Transverse colon (tissue), 4 donors: ENCODE data around the gene TDRD1. TPM values are rescaled to one million over a fixed set of nuclear protein-coding genes. Genes with fewer than 3 reads are reported as not detected.
"Not testable (repeated sequence)": the region's sequence is repeated elsewhere in the genome, so short reads cannot be mapped to it uniquely, and the experiment has no call there.

Experiments
- DNase-seq: peaks from one replicate; pipeline ENCODE4 v3.0.0-alpha.2; 2019
- H3K27ac ChIP-seq, 4 donors: fragments of 200-600 bp; sonication (generic); 2 replicates each; pipeline ENCODE4 v1.5.1; 2016 to 2018; ENCODE audit warnings: inconsistent platforms in 4 of 4
- H3K27me3 ChIP-seq: fragments of 200-600 bp; sonication (generic); 2 replicates; pipeline ENCODE4 v1.5.1; 2017; ENCODE audit warnings: inconsistent platforms
- H3K36me3 ChIP-seq, 4 donors: fragments of 200-600 bp; sonication (generic); 2 replicates each; pipeline ENCODE4 v1.5.1; 2017 to 2019; ENCODE audit warnings: inconsistent platforms in 4 of 4
- H3K4me1 ChIP-seq, 4 donors: fragments of 200-600 bp; sonication (generic); 2 replicates each; pipeline ENCODE4 v1.5.1; 2017 to 2020; ENCODE audit warnings: inconsistent platforms in 4 of 4
- H3K4me3 ChIP-seq, 4 donors: fragments of 200-600 bp; sonication (generic); 1 replicate in 1 of 4; 2 replicates in 3 of 4; pipeline versions ENCODE4 v1.5.1 to v1.6.1; 2017 to 2019; ENCODE audit warnings: inconsistent platforms in 4 of 4
- H3K9me3 ChIP-seq, 2 donors: fragments of 200-600 bp; sonication (generic); 2 replicates each; pipeline ENCODE4 v1.5.1; 2017 to 2019; ENCODE audit warnings: inconsistent platforms in 2 of 2
- EP300 ChIP-seq: sonication (generic); formaldehyde crosslinking; IDR thresholded peaks from one replicate; pipeline ENCODE4 v1.6.1; 2017; ENCODE audit warnings: antibody characterized with exemption, low read depth
- POLR2A ChIP-seq: fragments of 450-650 bp; IDR thresholded peaks from one replicate; pipeline ENCODE4 v1.6.1; 2016; ENCODE audit warnings: antibody characterized with exemption, mild to moderate bottlenecking, moderate library complexity
- POLR2AphosphoS5 ChIP-seq, 3 donors: sonication (generic); formaldehyde crosslinking; IDR thresholded peaks; one replicate each; pipeline ENCODE4 v1.6.1; 2016; ENCODE audit warnings: antibody characterized with exemption in 3 of 3
- WGBS, 2 donors: methylation state at CpG; one replicate each; pipeline ENCODE4 v1.1.5; 2018; ENCODE audit warnings: low coverage in 1 of 2; 5-methylcytosine and 5-hydroxymethylcytosine counted together
- in situ Hi-C, 4 donors: fragments of 200-750 bp; cut with MboI; loops; one replicate each; pipeline versions ENCODE4 v1.15.0 to v1.15.1; 2017; ENCODE audit warnings: low sequenced_read_pairs in 3 of 4, low pct_ligation_motif_present in 1 of 4, low pct_unique_long_range_greater_than_20kb in 1 of 4
- intact Hi-C: fragments of 100-400 bp; cut with DNase I; formaldehyde crosslinking; loops from one replicate; pipeline ENCODE4 v1.15.1; 2023; ENCODE audit warnings: low total_unique reads
- total RNA-seq, 4 donors: library from RNA; depleted of rRNA; stranded (reverse); fragments of >200 nt; gene quantifications; one replicate each; pipeline ENCODE4 v1.1.0, GENCODE V29; 2016
- TF ChIP-seq, protein P1 (sequence below), 5 experiments: fragments of 200-600 bp in 3 of 5; fragments of 450-650 bp in 2 of 5; sonication (generic) in 3 of 5; IDR thresholded peaks; 1 replicate in 2 of 5; 2 replicates in 3 of 5; pipeline ENCODE4 v1.5.1; 2016 to 2017; ENCODE audit warnings: antibody characterized with exemption in 5 of 5, inconsistent platforms in 3 of 5, mild to moderate bottlenecking in 2 of 5, moderate library complexity in 1 of 5

Gene TDRD1
- total RNA-seq, 4 donors from 2014 or later: 0.14 TPM; not detected in 3

DNA sequence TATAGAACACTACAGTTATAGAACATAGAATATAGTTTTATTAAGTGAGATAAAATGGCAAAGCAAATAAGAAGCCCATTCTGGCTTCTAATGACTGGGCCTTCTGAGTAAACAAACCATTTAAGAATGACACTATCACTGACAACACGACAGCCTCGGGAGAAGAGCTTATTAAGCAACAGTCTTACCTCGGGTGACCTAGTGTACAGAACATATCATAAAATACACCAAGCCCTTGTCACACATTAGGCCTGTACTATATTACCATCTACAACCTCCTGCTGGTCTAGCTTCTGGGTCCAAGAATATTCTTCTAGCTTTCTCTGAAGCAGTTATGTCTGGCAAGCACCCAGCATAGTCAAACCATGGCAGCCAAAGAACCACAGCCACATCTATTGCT, 37.1 kb upstream of the TDRD1 start:
- H3K9me3 ChIP-seq: no peaks in the 10 kb centered on the region
- WGBS, 2 donors: 51 to 60% methylated on average over 3 of the region's 3 CpGs
- H3K4me3 ChIP-seq: no peak overlapping the region
- in situ Hi-C loops: no loop called here
- H3K27me3 ChIP-seq: no peaks in the 10 kb centered on the region
- TF ChIP-seq, protein P1, sequence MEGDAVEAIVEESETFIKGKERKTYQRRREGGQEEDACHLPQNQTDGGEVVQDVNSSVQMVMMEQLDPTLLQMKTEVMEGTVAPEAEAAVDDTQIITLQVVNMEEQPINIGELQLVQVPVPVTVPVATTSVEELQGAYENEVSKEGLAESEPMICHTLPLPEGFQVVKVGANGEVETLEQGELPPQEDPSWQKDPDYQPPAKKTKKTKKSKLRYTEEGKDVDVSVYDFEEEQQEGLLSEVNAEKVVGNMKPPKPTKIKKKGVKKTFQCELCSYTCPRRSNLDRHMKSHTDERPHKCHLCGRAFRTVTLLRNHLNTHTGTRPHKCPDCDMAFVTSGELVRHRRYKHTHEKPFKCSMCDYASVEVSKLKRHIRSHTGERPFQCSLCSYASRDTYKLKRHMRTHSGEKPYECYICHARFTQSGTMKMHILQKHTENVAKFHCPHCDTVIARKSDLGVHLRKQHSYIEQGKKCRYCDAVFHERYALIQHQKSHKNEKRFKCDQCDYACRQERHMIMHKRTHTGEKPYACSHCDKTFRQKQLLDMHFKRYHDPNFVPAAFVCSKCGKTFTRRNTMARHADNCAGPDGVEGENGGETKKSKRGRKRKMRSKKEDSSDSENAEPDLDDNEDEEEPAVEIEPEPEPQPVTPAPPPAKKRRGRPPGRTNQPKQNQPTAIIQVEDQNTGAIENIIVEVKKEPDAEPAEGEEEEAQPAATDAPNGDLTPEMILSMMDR (IDR thresholded peaks at IDR 0.05): no peak
- no peak for TF ChIP-seq POLR2A
- peak in 2 of 3 donors; percentile 5 to 10 for TF ChIP-seq POLR2AphosphoS5 (IDR thresholded peaks at IDR 0.05)
- TF ChIP-seq EP300: no peak
- peaks cover 0 to 6% (median 3%) of the 10 kb centered on the region in 4 donors for H3K4me1 ChIP-seq
- no peak for DNase-seq
- intact Hi-C loops: no loop called here
- peaks cover 0 to 43% (median 12%) of the 10 kb centered on the region in 4 donors for H3K36me3 ChIP-seq
- no peak overlapping the region for H3K27ac ChIP-seq

DNA sequence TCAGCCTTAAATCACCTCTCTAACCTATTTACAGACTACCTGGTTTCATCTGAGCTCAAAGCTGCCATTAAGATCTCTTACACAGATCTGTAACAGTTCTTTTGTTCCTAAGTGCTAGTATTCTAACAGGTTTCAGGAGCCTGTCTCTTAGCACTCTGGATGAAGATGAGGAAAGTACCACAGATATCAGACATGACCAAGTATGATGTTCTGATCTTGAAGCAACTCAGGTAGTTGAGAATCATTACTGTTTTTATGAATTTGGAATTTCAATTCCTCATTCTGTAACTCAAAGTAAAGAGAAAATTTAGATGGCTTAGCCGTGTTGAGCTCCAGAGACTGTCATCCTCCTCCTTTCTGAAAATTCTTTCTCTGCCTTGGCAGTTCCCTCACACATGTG, 36.0 kb upstream of the TDRD1 start:
- in situ Hi-C loops (no loop called here), intact Hi-C loops (no loop called here)
- H3K27me3 ChIP-seq: no peaks in the 10 kb centered on the region
- peaks cover 0 to 6% (median 3%) of the 10 kb centered on the region in 4 donors for H3K4me1 ChIP-seq
- H3K9me3 ChIP-seq: no peaks in the 10 kb centered on the region
- H3K36me3 ChIP-seq: peaks cover 0 to 53% (median 13%) of the 10 kb centered on the region in 4 donors
- WGBS, 2 donors: 90 to 100% methylated on average over 1 of the region's 1 CpG
- no peak overlapping the region for H3K27ac ChIP-seq
- no peak for TF ChIP-seq POLR2AphosphoS5 (IDR thresholded peaks at IDR 0.05)
- no peak for TF ChIP-seq POLR2A
- TF ChIP-seq EP300: no peak
- TF ChIP-seq, protein P1 (IDR thresholded peaks at IDR 0.05): no peak
- DNase-seq: no peak
- H3K4me3 ChIP-seq: no peak overlapping the region

DNA sequence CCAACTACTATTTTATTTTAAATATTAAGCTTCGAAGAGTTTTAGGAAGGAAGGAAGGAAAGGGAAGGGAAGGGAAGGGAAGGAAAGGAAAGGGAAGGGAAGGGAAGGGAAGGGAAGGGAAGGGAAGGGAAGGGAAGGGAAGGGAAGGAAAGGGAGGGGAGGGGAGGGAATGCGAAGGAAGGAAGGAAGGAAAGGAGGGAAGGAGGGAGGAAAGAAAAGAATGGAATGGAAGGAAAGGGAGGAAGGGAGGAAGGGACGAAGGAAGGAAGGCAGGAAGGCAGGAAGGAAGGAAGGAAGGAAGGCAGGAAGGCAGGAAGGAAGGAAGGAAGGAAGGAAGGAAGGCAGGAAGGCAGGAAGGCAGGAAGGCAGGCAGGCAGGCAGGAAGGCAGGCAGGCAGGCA, 29.7 kb upstream of the TDRD1 start:
- H3K9me3 ChIP-seq, H3K4me1 ChIP-seq, H3K27ac ChIP-seq, in situ Hi-C loops, DNase-seq, intact Hi-C loops, H3K4me3 ChIP-seq, H3K27me3 ChIP-seq: not testable (repeated sequence)
- H3K36me3 ChIP-seq: peaks cover 0 to 69% (median 18%) of the 10 kb centered on the region in 4 donors
- WGBS, 2 donors: 85 to 90% methylated on average over 2 to 3 of the region's 3 CpGs

DNA sequence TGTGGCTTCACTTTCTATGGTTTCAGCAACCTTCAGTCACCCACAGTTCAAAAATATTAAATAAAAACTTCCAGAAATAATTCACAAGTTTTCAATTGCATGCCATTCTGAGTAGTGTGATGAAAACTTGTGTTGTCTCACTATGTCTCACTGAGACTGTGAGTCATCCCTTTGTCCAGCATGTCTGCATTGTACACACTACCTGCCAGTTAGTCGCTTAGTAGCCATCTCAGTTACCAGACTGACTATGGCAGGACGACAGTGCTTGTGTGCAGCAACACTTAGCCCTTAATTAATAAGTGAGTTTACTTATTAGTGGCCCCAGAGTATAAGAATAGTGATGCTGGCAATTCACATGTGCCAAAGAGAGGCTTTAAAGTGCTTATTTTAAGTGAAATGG, 27.7 kb upstream of the TDRD1 start:
- DNase-seq: no peak
- H3K4me1 ChIP-seq: no peaks in the 10 kb centered on the region
- no peaks in the 10 kb centered on the region for H3K27me3 ChIP-seq
- in situ Hi-C loops: no loop called here
- no peak overlapping the region for H3K27ac ChIP-seq
- intact Hi-C loops: no loop called here
- no peak overlapping the region for H3K4me3 ChIP-seq
- H3K9me3 ChIP-seq: no peaks in the 10 kb centered on the region
- peaks cover 0 to 61% (median 15%) of the 10 kb centered on the region in 4 donors for H3K36me3 ChIP-seq
- TF ChIP-seq POLR2A: no peak
- TF ChIP-seq POLR2AphosphoS5 (IDR thresholded peaks at IDR 0.05): no peak
- TF ChIP-seq EP300: no peak
- 98 to 100% methylated on average over 2 of the region's 2 CpGs for WGBS, 2 donors

DNA sequence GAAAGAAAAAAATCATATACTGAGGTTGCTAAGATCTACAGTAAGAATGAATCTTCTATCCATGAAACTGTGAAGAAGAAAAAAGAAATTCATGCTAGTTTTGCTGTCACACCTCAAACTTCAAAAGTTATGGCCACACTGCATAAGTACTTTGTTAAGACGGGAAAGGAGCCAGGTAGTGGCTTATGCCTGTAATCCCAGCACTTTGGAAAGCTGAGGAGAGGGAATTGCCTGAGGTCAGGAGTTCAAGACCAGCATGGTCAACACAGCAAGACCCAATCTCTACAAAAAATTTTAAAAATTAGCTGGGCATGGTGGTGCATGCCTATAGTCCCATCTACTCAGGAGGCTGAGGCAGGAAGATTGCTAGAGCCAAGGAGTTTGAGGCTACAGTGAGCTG, 27.3 kb upstream of the TDRD1 start:
- H3K9me3 ChIP-seq: no peaks in the 10 kb centered on the region
- H3K27ac ChIP-seq: no peak overlapping the region
- TF ChIP-seq POLR2AphosphoS5 (IDR thresholded peaks at IDR 0.05): no peak
- TF ChIP-seq POLR2A: no peak
- TF ChIP-seq, protein P1 (IDR thresholded peaks at IDR 0.05): no peak
- no peak for TF ChIP-seq EP300
- no peaks in the 10 kb centered on the region for H3K27me3 ChIP-seq
- no peak for DNase-seq
- WGBS, 2 donors: 89 to 92% methylated on average over 1 of the region's 1 CpG
- in situ Hi-C loops: no loop called here
- peaks cover 0 to 61% (median 15%) of the 10 kb centered on the region in 4 donors for H3K36me3 ChIP-seq
- H3K4me3 ChIP-seq: no peak overlapping the region
- intact Hi-C loops: no loop called here
- H3K4me1 ChIP-seq: no peaks in the 10 kb centered on the region
